Neural cell (in vitro differentiated cells): ENCODE measurements around the gene PARD3B. TPM values are rescaled to one million over a fixed set of nuclear protein-coding genes. Genes with fewer than 3 reads are reported as not detected.

Experiments used
- H2AFZ ChIP-seq: fragments of 200-600, 300-800 bp; sonication (generic), shearing (Covaris generic); 2 replicates; pipeline ENCODE4 v1.6.0; 2014; ENCODE audit warnings: low read depth, mild to moderate bottlenecking, antibody characterized with exemption, low read length, moderate library complexity
- H3F3A ChIP-seq: fragments of 200-600 bp; shearing (Covaris generic); 2 replicates; pipeline ENCODE4 v1.6.1; 2016; ENCODE audit warnings: mild to moderate bottlenecking, moderate library complexity, mixed read lengths, antibody characterized with exemption, low read length; ENCODE audit not compliant: insufficient read depth, poor library complexity, severe bottlenecking
- H3K27ac ChIP-seq: fragments of 200-600, 300-800 bp; sonication (generic), shearing (Covaris generic); 2 replicates; pipeline ENCODE4 v1.5.1; 2014; ENCODE audit warnings: mild to moderate bottlenecking, low read length, moderate library complexity
- H3K27me3 ChIP-seq: fragments of 300-800, 200-600 bp; sonication (generic), shearing (Covaris generic); 2 replicates; pipeline ENCODE4 v1.6.0; 2014; ENCODE audit warnings: mild to moderate bottlenecking, low read depth, low read length, moderate library complexity; ENCODE audit not compliant: insufficient read depth
- H3K36me3 ChIP-seq: fragments of 300-800, 200-600 bp; sonication (generic), shearing (Covaris generic); 2 replicates; pipeline ENCODE4 v1.5.1; 2014; ENCODE audit warnings: mild to moderate bottlenecking, antibody characterized with exemption, low read length, moderate library complexity; ENCODE audit not compliant: insufficient read depth
- H3K4me2 ChIP-seq: fragments of 300-800, 200-600 bp; sonication (generic), shearing (Covaris generic); 2 replicates; pipeline ENCODE4 v1.6.0; 2014; ENCODE audit warnings: mild to moderate bottlenecking, low read length
- H3K4me3 ChIP-seq: fragments of 300-800, 200-600 bp; sonication (generic), shearing (Covaris generic); 2 replicates; pipeline ENCODE4 v1.5.1; 2014; ENCODE audit warnings: mild to moderate bottlenecking, low read length, moderate library complexity
- H3K79me2 ChIP-seq: fragments of 200-600 bp; shearing (Covaris generic); replicated peaks from 2 replicates; pipeline ENCODE4 v1.6.0; 2014; ENCODE audit warnings: mild to moderate bottlenecking, low read length, moderate library complexity; ENCODE audit not compliant: insufficient read depth
- H3K9ac ChIP-seq: fragments of 300-800, 200-600 bp; sonication (generic), shearing (Covaris generic); 2 replicates; pipeline ENCODE4 v1.6.1; 2016; ENCODE audit warnings: mild to moderate bottlenecking, low read length, mixed read lengths
- H3K9me2 ChIP-seq: fragments of 200-600 bp; shearing (Covaris generic); 2 replicates; pipeline ENCODE4 v1.6.1; 2016; ENCODE audit warnings: mild to moderate bottlenecking, low read length, mixed read lengths; ENCODE audit not compliant: insufficient read depth
- H3K9me3 ChIP-seq: fragments of 200-600, 300-800 bp; sonication (generic), shearing (Covaris generic); 2 replicates; pipeline ENCODE4 v1.6.1; 2016; ENCODE audit warnings: mild to moderate bottlenecking, mixed run types, low read length, moderate library complexity, mixed read lengths
- H4K20me1 ChIP-seq: fragments of 200-600 bp; shearing (Covaris generic); 2 replicates; pipeline ENCODE4 v1.6.1; 2016; ENCODE audit warnings: mild to moderate bottlenecking, mixed run types; ENCODE audit not compliant: insufficient read depth
- CTCF ChIP-seq: fragments of 450-650 bp; IDR thresholded peaks from 2 replicates; pipeline ENCODE4 v1.5.1; 2014; ENCODE audit warnings: antibody characterized with exemption, mild to moderate bottlenecking, moderate library complexity; ENCODE audit not compliant: poor library complexity, severe bottlenecking
- EP300 ChIP-seq: fragments of 450-650 bp; conservative IDR thresholded peaks from 2 replicates; pipeline ENCODE4 v1.6.1; 2014; ENCODE audit warnings: antibody characterized with exemption, mild to moderate bottlenecking, moderate library complexity; ENCODE audit not compliant: poor library complexity, severe bottlenecking
- EZH2 ChIP-seq: fragments of 200-600, 300-800 bp; shearing (Covaris generic), sonication (generic); IDR thresholded peaks from 2 replicates; pipeline ENCODE4 v1.6.1; 2014; ENCODE audit warnings: antibody characterized with exemption, low read length, borderline replicate concordance, mild to moderate bottlenecking; ENCODE audit not compliant: insufficient read depth, poor library complexity, severe bottlenecking
- MXI1 ChIP-seq: fragments of 450-650 bp; conservative IDR thresholded peaks from 2 replicates; pipeline ENCODE4 v1.6.1; 2014; ENCODE audit warnings: antibody characterized with exemption, mild to moderate bottlenecking; ENCODE audit not compliant: poor library complexity, severe bottlenecking
- POLR2AphosphoS5 ChIP-seq: IDR thresholded peaks from 2 replicates; pipeline ENCODE4 v1.6.1; 2012
- RAD21 ChIP-seq: fragments of 450-650 bp; conservative IDR thresholded peaks from 2 replicates; pipeline ENCODE4 v1.6.1; 2014; ENCODE audit warnings: antibody characterized with exemption, mild to moderate bottlenecking, moderate library complexity
- REST ChIP-seq: IDR thresholded peaks from 2 replicates; pipeline ENCODE4 v1.6.1; 2012; ENCODE audit warnings: borderline replicate concordance
- SMC3 ChIP-seq: fragments of 450-650 bp; conservative IDR thresholded peaks from 2 replicates; pipeline ENCODE4 v1.6.1; 2014; ENCODE audit warnings: antibody characterized with exemption, mild to moderate bottlenecking, moderate library complexity; ENCODE audit not compliant: poor library complexity
- TAF1 ChIP-seq: IDR thresholded peaks from 2 replicates; pipeline ENCODE4 v1.6.1; 2012; ENCODE audit warnings: low read depth
- polyA plus RNA-seq: library from polyadenylated mRNA; depleted of rRNA; stranded (reverse); fragments of >200 nt; gene quantifications from 2 replicates; pipeline ENCODE4 v1.2.3, GENCODE V29; 2014

Gene PARD3B
- polyA plus RNA-seq, 1 donor from 2014 or later, result 0.54 TPM

GRCh38 chr2:205555566-205556230, 1010.4 kb downstream of the PARD3B start:
- no peaks in the 10 kb centered on the region for H3K27me3 ChIP-seq
- TF ChIP-seq EZH2 (no peak), POLR2AphosphoS5 (no peak), MXI1 (no peak), SMC3 (no peak), EP300 (no peak), REST (no peak), TAF1 (no peak), RAD21 (no peak), CTCF (no peak)
- no peak overlapping the region for H3K9ac ChIP-seq
- H3K79me2 ChIP-seq, result no peaks in the 10 kb centered on the region
- H3K4me3 ChIP-seq, result no peak overlapping the region
- H3K9me2 ChIP-seq, result no peaks in the 10 kb centered on the region
- H4K20me1 ChIP-seq, result no peaks in the 10 kb centered on the region
- H3K9me3 ChIP-seq, result no peaks in the 10 kb centered on the region
- no peak overlapping the region for H2AFZ ChIP-seq
- no peak overlapping the region for H3K27ac ChIP-seq
- no peaks in the 10 kb centered on the region for H3F3A ChIP-seq
- H3K36me3 ChIP-seq, result no peaks in the 10 kb centered on the region
- no peak overlapping the region for H3K4me2 ChIP-seq

- H3K27me3 ChIP-seq, result no peaks in the 10 kb centered on the region
- TF ChIP-seq RAD21 (no peak), CTCF (no peak), EZH2 (no peak), MXI1 (no peak), REST (no peak), TAF1 (no peak), EP300 (no peak), SMC3 (no peak), POLR2AphosphoS5 (no peak)
- no peaks in the 10 kb centered on the region for H3K9me2 ChIP-seq
- H3K4me2 ChIP-seq, result no peak overlapping the region
- no peak overlapping the region for H2AFZ ChIP-seq
- H3K9me3 ChIP-seq, result no peaks in the 10 kb centered on the region
- H3K27ac ChIP-seq, result no peak overlapping the region
- no peaks in the 10 kb centered on the region for H3F3A ChIP-seq
- H3K9ac ChIP-seq, result no peak overlapping the region
- H3K36me3 ChIP-seq, result no peaks in the 10 kb centered on the region
- no peaks in the 10 kb centered on the region for H4K20me1 ChIP-seq
- H3K79me2 ChIP-seq, result no peaks in the 10 kb centered on the region
- no peak overlapping the region for H3K4me3 ChIP-seq
These were observed 1011.1 kb downstream of the PARD3B start for GRCh38 chr2:205556357-205556756.
